Osteocyte (in vitro differentiated cells): ENCODE data around the gene CD59. TPM values are rescaled to one million over a fixed set of nuclear protein-coding genes. Genes with fewer than 3 reads are reported as not detected.

Experiments used
- DNase-seq: peaks from one replicate; pipeline ENCODE4 v3.0.0; 2021; ENCODE audit warnings: mixed read lengths; ENCODE audit not compliant: unreplicated experiment; ENCODE audit errors: extremely low spot score
- H3K27ac Mint-ChIP-seq: one replicate; pipeline ENCODE4 v1.8.0; 2021; ENCODE audit warnings: mild to moderate bottlenecking, mixed read lengths; ENCODE audit not compliant: unreplicated experiment
- H3K27me3 Mint-ChIP-seq: one replicate; pipeline ENCODE4 v1.8.0; 2021; ENCODE audit warnings: mixed read lengths; ENCODE audit not compliant: unreplicated experiment
- H3K36me3 Mint-ChIP-seq: one replicate; pipeline ENCODE4 v1.8.0; 2021; ENCODE audit warnings: mixed read lengths; ENCODE audit not compliant: unreplicated experiment
- H3K4me1 Mint-ChIP-seq: one replicate; pipeline ENCODE4 v1.8.0; 2021; ENCODE audit warnings: mixed read lengths; ENCODE audit not compliant: unreplicated experiment
- H3K4me3 Mint-ChIP-seq: one replicate; pipeline ENCODE4 v1.8.0; 2021; ENCODE audit warnings: mild to moderate bottlenecking, moderate library complexity, mixed read lengths; ENCODE audit not compliant: unreplicated experiment
- H3K9me3 Mint-ChIP-seq: one replicate; pipeline ENCODE4 v1.8.0; 2021; ENCODE audit warnings: mixed read lengths; ENCODE audit not compliant: unreplicated experiment
- CTCF ChIP-seq: fragments of 200-600 bp; sonication (generic); IDR thresholded peaks from 2 replicates; pipeline ENCODE4 v1.5.0; 2021; ENCODE audit warnings: antibody characterized with exemption, mild to moderate bottlenecking, moderate library complexity
- total RNA-seq: library from RNA; stranded (reverse); gene quantifications from 2 replicates; pipeline ENCODE4 v1.2.1, GENCODE V29; 2021

CD59 gene
- total RNA-seq, 1 donor from 2014 or later: 857 TPM

- H3K27ac Mint-ChIP-seq: peak overlapping the region; percentile 81
- H3K9me3 Mint-ChIP-seq: no peaks in the 10 kb centered on the region
- no peak for DNase-seq
- H3K36me3 Mint-ChIP-seq: no peaks in the 10 kb centered on the region
- peaks cover 61% of the 10 kb centered on the region for H3K4me1 Mint-ChIP-seq
- no peak for TF ChIP-seq CTCF
- no peaks in the 10 kb centered on the region for H3K27me3 Mint-ChIP-seq
- peak overlapping the region; percentile 61 for H3K4me3 Mint-ChIP-seq
These were observed 36.6 kb downstream of the CD59 start for GRCh38 chr11:33699515-33700062.

GRCh38 chr11:33698921-33699320 is 37.3 kb downstream of the CD59 start:
- H3K36me3 Mint-ChIP-seq: no peaks in the 10 kb centered on the region

GRCh38 chr11:33697997-33698396 is 38.2 kb downstream of the CD59 start:
- Mint-ChIP-seq H3K27me3 (no peaks in the 10 kb centered on the region), H3K4me3 (no peak overlapping the region), H3K27ac (peak overlapping the region; percentile 25), H3K4me1 (peaks cover 52% of the 10 kb centered on the region), H3K36me3 (no peaks in the 10 kb centered on the region), H3K9me3 (no peaks in the 10 kb centered on the region)
- no peak for TF ChIP-seq CTCF
- DNase-seq: no peak

More at GRCh38 chr11:33698921-33699320, 37.3 kb downstream of the CD59 start:
- Mint-ChIP-seq H3K27me3 (no peaks in the 10 kb centered on the region), H3K27ac (no peak overlapping the region), H3K4me3 (no peak overlapping the region), H3K4me1 (peaks cover 55% of the 10 kb centered on the region), H3K9me3 (no peaks in the 10 kb centered on the region)
- no peak for TF ChIP-seq CTCF
- no peak for DNase-seq

- H3K4me1 Mint-ChIP-seq: peaks cover 53% of the 10 kb centered on the region
- no peak overlapping the region for H3K27ac Mint-ChIP-seq
- H3K9me3 Mint-ChIP-seq: no peaks in the 10 kb centered on the region
These were observed 39.1 kb downstream of the CD59 start for GRCh38 chr11:33696931-33697638.

More at GRCh38 chr11:33696931-33697638, 39.1 kb downstream of the CD59 start:
- Mint-ChIP-seq H3K27me3 (no peaks in the 10 kb centered on the region), H3K4me3 (no peak overlapping the region), H3K36me3 (no peaks in the 10 kb centered on the region)
- TF ChIP-seq CTCF: no peak
- DNase-seq: no peak
